ENCODE measurements around the gene NOP56. TPM values are rescaled to one million over a fixed set of nuclear protein-coding genes. Genes with fewer than 3 reads are reported as not detected.

Gene NOP56
- polyA plus RNA-seq, 3 donors, result 70.0 to 161 (median 105) TPM

Other genes starting within 250 kb of the NOP56 start
- 100 to 1,000 TPM in 2 of 3 donors, 10 to 100 TPM in 1; 63.3 to 216 (median 151) TPM for gene SNRPB, start 181.8 kb upstream of the NOP56 start, polyA plus RNA-seq
- 1 to 10 TPM; 3.7 to 6.8 (median 3.8) TPM for gene ZNF343, start 143.7 kb upstream of the NOP56 start, polyA plus RNA-seq
- under 1 TPM; 0.06 to 0.46 (median 0.45) TPM for gene TMC2, start 116.1 kb upstream of the NOP56 start, polyA plus RNA-seq
- 100 to 1,000 TPM in 1 of 3 donors, 10 to 100 TPM in 2; 59.1 to 116 (median 72.9) TPM for gene IDH3B, start 11.6 kb downstream of the NOP56 start, polyA plus RNA-seq
- gene EBF4, start 40.1 kb downstream of the NOP56 start, polyA plus RNA-seq, result 1 to 10 TPM; 4.3 to 7.0 (median 4.7) TPM
- gene CPXM1, start 148.0 kb downstream of the NOP56 start, polyA plus RNA-seq, result 10 to 100 TPM in 2 of 3 donors, 1 to 10 TPM in 1; 3.6 to 56.0 (median 38.5) TPM
- gene C20orf141, start 162.4 kb downstream of the NOP56 start, polyA plus RNA-seq, result 1 to 10 TPM in 2 of 3 donors, not detected in 1; 1.4 to 2.0 TPM
- not detected for gene TMEM239, start 163.7 kb downstream of the NOP56 start, polyA plus RNA-seq
- gene PCED1A, start 188.0 kb downstream of the NOP56 start, polyA plus RNA-seq, result 10 to 100 TPM; 21.1 to 40.4 (median 36.3) TPM
- gene VPS16, start 188.1 kb downstream of the NOP56 start, polyA plus RNA-seq, result 10 to 100 TPM; 25.1 to 34.2 (median 29.8) TPM
- 10 to 100 TPM; 15.7 to 31.1 (median 30.8) TPM for gene PTPRA, start 220.8 kb downstream of the NOP56 start, polyA plus RNA-seq